Activated T-helper 17 cell treated with anti-CD3 and anti-CD28 coated beads, Interleukin-2, amount 50 U/mL, for 72 hours (primary cell): ENCODE results near the gene UQCR11. TPM values are rescaled to one million over a fixed set of nuclear protein-coding genes. Genes with fewer than 3 reads are reported as not detected.
A peak's percentile ranks its signal among the peaks of the same experiment; 100 is the strongest.
"Not testable (repeated sequence)": the region's sequence is repeated elsewhere in the genome, so short reads cannot be mapped to it uniquely, and the experiment has no call there.

ENCODE experiments used
- ATAC-seq: fragments of 150-1000 bp; cut with Tn5 transposase; replicated peaks from 2 replicates; pipeline ENCODE4 v1.10.0; 2021; ENCODE audit warnings: mild to moderate bottlenecking, moderate library complexity
- H3K27ac Mint-ChIP-seq: one replicate; pipeline ENCODE4 v1.8.0; 2022; ENCODE audit warnings: mixed read lengths
- H3K27me3 Mint-ChIP-seq: one replicate; pipeline ENCODE4 v1.8.0; 2022; ENCODE audit warnings: mixed read lengths
- H3K36me3 Mint-ChIP-seq: one replicate; pipeline ENCODE4 v1.8.0; 2022; ENCODE audit warnings: low read depth, mild to moderate bottlenecking, mixed read lengths
- H3K4me1 Mint-ChIP-seq: one replicate; pipeline ENCODE4 v1.8.0; 2022; ENCODE audit warnings: mixed read lengths
- H3K4me3 Mint-ChIP-seq: one replicate; pipeline ENCODE4 v1.8.0; 2022; ENCODE audit warnings: mild to moderate bottlenecking, mixed read lengths
- H3K9me3 Mint-ChIP-seq: one replicate; pipeline ENCODE4 v1.8.0; 2022; ENCODE audit warnings: mixed read lengths
- total RNA-seq, 2 donors: library from RNA; stranded (reverse); gene quantifications; one replicate each; pipeline ENCODE4 v1.2.3, GENCODE V29; 2022

UQCR11 gene
- total RNA-seq, 2 donors from 2014 or later: 120 to 209 TPM

- no peak overlapping the region for H3K27ac Mint-ChIP-seq
- ATAC-seq: no peak
- no peaks in the 10 kb centered on the region for H3K9me3 Mint-ChIP-seq
- no peaks in the 10 kb centered on the region for H3K27me3 Mint-ChIP-seq
- H3K36me3 Mint-ChIP-seq: peaks cover 45% of the 10 kb centered on the region
- no peak overlapping the region for H3K4me3 Mint-ChIP-seq
- peaks cover 10% of the 10 kb centered on the region for H3K4me1 Mint-ChIP-seq
These were observed 41.6 kb upstream of the UQCR11 start for GRCh38 chr19:1646659-1647453.

GRCh38 chr19:1646149-1646548 is 40.9 kb upstream of the UQCR11 start:
- H3K36me3 Mint-ChIP-seq: peaks cover 51% of the 10 kb centered on the region
- H3K4me1 Mint-ChIP-seq: peaks cover 10% of the 10 kb centered on the region
- H3K4me3 Mint-ChIP-seq: no peak overlapping the region
- no peaks in the 10 kb centered on the region for H3K27me3 Mint-ChIP-seq
- no peak overlapping the region for H3K27ac Mint-ChIP-seq
- no peak for ATAC-seq
- H3K9me3 Mint-ChIP-seq: no peaks in the 10 kb centered on the region

- peaks cover 3% of the 10 kb centered on the region for H3K4me1 Mint-ChIP-seq
- H3K4me3 Mint-ChIP-seq: no peak overlapping the region
- H3K9me3 Mint-ChIP-seq: no peaks in the 10 kb centered on the region
- peak overlapping the region; percentile 65 for H3K27ac Mint-ChIP-seq
- no peaks in the 10 kb centered on the region for H3K27me3 Mint-ChIP-seq
- peaks cover 53% of the 10 kb centered on the region for H3K36me3 Mint-ChIP-seq
- no peak for ATAC-seq
These were observed 40.0 kb upstream of the UQCR11 start for GRCh38 chr19:1645299-1645698.

- H3K36me3 Mint-ChIP-seq: peaks cover 56% of the 10 kb centered on the region
- no peak overlapping the region for H3K27ac Mint-ChIP-seq
- no peaks in the 10 kb centered on the region for H3K27me3 Mint-ChIP-seq
- ATAC-seq: no peak
- peaks cover under 1% of the 10 kb centered on the region for H3K4me1 Mint-ChIP-seq
- no peak overlapping the region for H3K4me3 Mint-ChIP-seq
- H3K9me3 Mint-ChIP-seq: no peaks in the 10 kb centered on the region
These were observed 38.8 kb upstream of the UQCR11 start for GRCh38 chr19:1644070-1644469.

GRCh38 chr19:1640893-1641448 is 35.7 kb upstream of the UQCR11 start:
- H3K4me3 Mint-ChIP-seq, H3K27me3 Mint-ChIP-seq, ATAC-seq, H3K27ac Mint-ChIP-seq, H3K9me3 Mint-ChIP-seq, H3K4me1 Mint-ChIP-seq: not testable (repeated sequence)
- peaks cover 76% of the 10 kb centered on the region for H3K36me3 Mint-ChIP-seq

- no peaks in the 10 kb centered on the region for H3K4me1 Mint-ChIP-seq
- no peaks in the 10 kb centered on the region for H3K9me3 Mint-ChIP-seq
- no peak for ATAC-seq
- H3K36me3 Mint-ChIP-seq: peaks cover 60% of the 10 kb centered on the region
- no peaks in the 10 kb centered on the region for H3K27me3 Mint-ChIP-seq
- no peak overlapping the region for H3K27ac Mint-ChIP-seq
- H3K4me3 Mint-ChIP-seq: no peak overlapping the region
These were observed 31.3 kb upstream of the UQCR11 start for GRCh38 chr19:1636325-1637236.

- no peaks in the 10 kb centered on the region for H3K4me1 Mint-ChIP-seq
- H3K9me3 Mint-ChIP-seq: no peaks in the 10 kb centered on the region
- H3K4me3 Mint-ChIP-seq: no peak overlapping the region
- peaks cover 46% of the 10 kb centered on the region for H3K36me3 Mint-ChIP-seq
- ATAC-seq: no peak
- H3K27me3 Mint-ChIP-seq: no peaks in the 10 kb centered on the region
- no peak overlapping the region for H3K27ac Mint-ChIP-seq
These were observed 29.6 kb upstream of the UQCR11 start for GRCh38 chr19:1634938-1635243.

GRCh38 chr19:1634242-1634937 is 29.1 kb upstream of the UQCR11 start:
- no peak for ATAC-seq
- Mint-ChIP-seq H3K27ac (no peak overlapping the region), H3K36me3 (peaks cover 41% of the 10 kb centered on the region), H3K4me3 (no peak overlapping the region), H3K27me3 (no peaks in the 10 kb centered on the region), H3K9me3 (no peaks in the 10 kb centered on the region), H3K4me1 (no peaks in the 10 kb centered on the region)

GRCh38 chr19:1633269-1633826 is 28.1 kb upstream of the UQCR11 start:
- Mint-ChIP-seq H3K36me3 (peaks cover 31% of the 10 kb centered on the region), H3K4me3 (no peak overlapping the region), H3K4me1 (no peaks in the 10 kb centered on the region), H3K27ac (no peak overlapping the region), H3K27me3 (no peaks in the 10 kb centered on the region), H3K9me3 (no peaks in the 10 kb centered on the region)
- ATAC-seq: no peak

- Mint-ChIP-seq H3K36me3 (peaks cover 24% of the 10 kb centered on the region), H3K27ac (no peak overlapping the region), H3K4me1 (no peaks in the 10 kb centered on the region), H3K27me3 (no peaks in the 10 kb centered on the region), H3K9me3 (no peaks in the 10 kb centered on the region), H3K4me3 (no peak overlapping the region)
- no peak for ATAC-seq
These were observed 27.4 kb upstream of the UQCR11 start for GRCh38 chr19:1632462-1633268.

GRCh38 chr19:1631557-1632100 is 26.4 kb upstream of the UQCR11 start:
- H3K27ac Mint-ChIP-seq: no peak overlapping the region
- peaks cover 14% of the 10 kb centered on the region for H3K36me3 Mint-ChIP-seq
- no peaks in the 10 kb centered on the region for H3K4me1 Mint-ChIP-seq
- no peak overlapping the region for H3K4me3 Mint-ChIP-seq
- ATAC-seq: no peak
- no peaks in the 10 kb centered on the region for H3K27me3 Mint-ChIP-seq
- no peaks in the 10 kb centered on the region for H3K9me3 Mint-ChIP-seq

- no peaks in the 10 kb centered on the region for H3K27me3 Mint-ChIP-seq
- no peak for ATAC-seq
- peaks cover 11% of the 10 kb centered on the region for H3K36me3 Mint-ChIP-seq
- H3K9me3 Mint-ChIP-seq: no peaks in the 10 kb centered on the region
- no peak overlapping the region for H3K27ac Mint-ChIP-seq
- no peak overlapping the region for H3K4me3 Mint-ChIP-seq
- no peaks in the 10 kb centered on the region for H3K4me1 Mint-ChIP-seq
These were observed 25.5 kb upstream of the UQCR11 start for GRCh38 chr19:1630811-1631210.

- Mint-ChIP-seq H3K27me3 (no peaks in the 10 kb centered on the region), H3K4me3 (no peak overlapping the region), H3K4me1 (no peaks in the 10 kb centered on the region), H3K9me3 (no peaks in the 10 kb centered on the region), H3K27ac (no peak overlapping the region), H3K36me3 (peaks cover 8% of the 10 kb centered on the region)
- ATAC-seq: no peak
These were observed 24.8 kb upstream of the UQCR11 start for GRCh38 chr19:1630012-1630411.
